NCI-H748 (cell line): Measurements from ENCODE around the gene SIPA1L2.
A peak's percentile ranks its signal among the peaks of the same experiment; 100 is the strongest.

Experiments used
- DNase-seq: peaks from one replicate; lab custom pipeline; 2025; ENCODE audit not compliant: unreplicated experiment; lab: John Stamatoyannopoulos, UW

The SIPA1L2 gene

GRCh38 chr1:232593717-232594502 is 36.0 kb downstream of the SIPA1L2 start:
- peak; percentile 20 for DNase-seq

GRCh38 chr1:232591344-232591743 is 38.6 kb downstream of the SIPA1L2 start:
- DNase-seq, result no peak

- DNase-seq, result no peak
Observed at GRCh38 chr1:232590744-232591082, 39.2 kb downstream of the SIPA1L2 start.

- DNase-seq, result no peak
Observed at GRCh38 chr1:232589812-232590743, 39.9 kb downstream of the SIPA1L2 start.

- no peak for DNase-seq
Observed at GRCh38 chr1:232589111-232589811, 40.7 kb downstream of the SIPA1L2 start.

DNA sequence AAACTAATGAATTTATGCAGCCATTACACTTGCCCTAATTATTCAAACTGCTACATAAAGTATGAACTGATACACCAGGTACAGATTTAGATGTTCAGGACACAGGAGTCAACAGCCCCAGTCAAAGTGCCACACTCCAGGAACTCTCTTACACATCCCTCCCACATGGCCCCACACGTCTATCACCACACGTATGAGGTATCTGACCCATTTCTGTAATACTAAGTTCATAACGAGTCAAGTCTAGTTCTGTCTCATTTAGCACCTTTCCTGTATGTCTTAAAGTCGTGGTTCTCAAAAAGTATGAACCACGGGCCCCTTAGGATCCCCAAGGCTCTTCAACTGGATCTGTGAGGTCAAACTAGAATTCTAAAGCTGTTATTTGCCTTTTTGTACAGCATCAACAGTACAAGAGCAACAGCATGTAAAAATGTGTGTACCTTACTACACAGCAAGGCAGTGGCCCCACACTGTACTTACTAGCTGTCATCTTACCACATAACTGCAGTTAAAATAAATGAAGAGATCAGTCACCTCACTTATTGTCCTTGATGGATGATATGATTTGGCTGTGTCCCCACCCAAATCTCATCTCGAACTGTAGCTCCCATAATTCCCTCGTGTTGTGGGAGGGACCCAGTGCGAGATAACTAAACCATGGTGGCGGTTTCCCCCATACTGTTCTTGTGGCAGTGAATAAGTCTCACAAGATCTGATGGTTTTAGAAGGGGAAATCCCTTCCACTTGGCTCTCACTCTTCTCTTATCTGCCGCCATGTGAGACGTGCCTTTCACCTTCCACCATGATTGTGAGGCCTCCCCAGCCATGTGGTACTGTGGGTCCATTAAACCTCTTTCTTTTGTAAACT is 42.6 kb downstream of the SIPA1L2 start:
- no peak for DNase-seq

DNA sequence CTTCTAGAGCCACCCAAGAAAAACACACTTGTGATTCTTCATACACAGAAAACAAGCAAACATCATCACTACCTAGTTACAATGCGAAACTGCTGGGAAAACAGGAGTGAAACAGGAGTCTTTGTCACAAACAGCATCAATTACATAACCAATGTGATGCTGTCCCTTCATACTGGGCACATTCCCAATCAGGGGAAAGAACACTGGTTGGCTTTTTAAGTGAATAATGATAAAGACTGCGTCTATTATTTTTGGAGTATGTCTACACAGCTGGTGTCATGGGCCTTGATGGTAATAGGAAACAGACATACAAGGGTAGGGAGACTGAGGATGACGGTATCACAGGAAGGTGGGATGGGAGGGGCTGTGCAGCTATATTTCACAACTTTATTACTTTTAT is 43.3 kb downstream of the SIPA1L2 start:
- peak; percentile 89 for DNase-seq

DNA sequence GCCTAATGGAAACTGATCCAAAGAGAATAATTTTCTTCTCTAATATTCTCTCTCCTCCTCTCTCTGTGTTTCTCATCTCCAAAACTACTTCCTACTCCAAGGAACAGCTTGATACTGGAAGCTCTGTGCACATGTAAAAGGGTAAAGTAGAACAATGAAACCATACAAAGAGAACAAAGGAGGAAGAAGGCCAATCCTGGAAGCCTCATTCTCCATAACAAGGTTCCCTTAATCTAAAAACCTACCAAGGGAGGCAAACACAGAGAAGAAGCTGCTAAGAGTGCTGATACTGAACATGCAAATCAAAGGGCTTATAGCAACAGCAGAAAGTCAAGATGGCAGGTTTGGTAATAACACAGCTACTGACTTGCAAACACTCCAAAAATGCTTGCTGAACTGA is 44.4 kb downstream of the SIPA1L2 start:
- no peak for DNase-seq

- DNase-seq, result no peak
Observed at GRCh38 chr1:232581932-232582331, 48.0 kb downstream of the SIPA1L2 start.
